Fibroblast of villous mesenchyme (primary cell): ENCODE measurements around the gene SLC48A1. TPM values are rescaled to one million over a fixed set of nuclear protein-coding genes. Genes with fewer than 3 reads are reported as not detected.

Experiments
- DNase-seq: peaks from one replicate; pipeline ENCODE4 v3.0.0-alpha.2; 2010; ENCODE audit warnings: low read depth
- H3K4me3 ChIP-seq: 2 replicates; pipeline ENCODE4 v1.5.1; 2011; ENCODE audit warnings: low read depth, mild to moderate bottlenecking, low read length
- CTCF ChIP-seq: IDR thresholded peaks from 2 replicates; pipeline ENCODE4 v1.5.1; 2012; ENCODE audit warnings: low read depth, mild to moderate bottlenecking, low read length; ENCODE audit not compliant: insufficient read depth
- total RNA-seq: library from RNA; depleted of rRNA; stranded (reverse); fragments of >200 nt; gene quantifications from 2 replicates; pipeline ENCODE4 v1.2.3, GENCODE V29; 2012

Gene SLC48A1
- total RNA-seq, 1 donor, result 19.4 TPM

GRCh38 chr12:47732504-47732903, 40.5 kb upstream of the SLC48A1 start:
- DNase-seq, result no peak
- no peak for TF ChIP-seq CTCF
- H3K4me3 ChIP-seq, result no peak overlapping the region

- H3K4me3 ChIP-seq, result no peak overlapping the region
- DNase-seq, result no peak
- no peak for TF ChIP-seq CTCF
These were observed 39.9 kb upstream of the SLC48A1 start for GRCh38 chr12:47733142-47733541.

GRCh38 chr12:47734725-47735480, 38.1 kb upstream of the SLC48A1 start:
- DNase-seq, result no peak
- H3K4me3 ChIP-seq, result no peak overlapping the region
- TF ChIP-seq CTCF, result no peak

- no peak overlapping the region for H3K4me3 ChIP-seq
- DNase-seq, result no peak
- TF ChIP-seq CTCF, result no peak
These were observed 37.4 kb upstream of the SLC48A1 start for GRCh38 chr12:47735649-47736048.

GRCh38 chr12:47736216-47736615, 36.8 kb upstream of the SLC48A1 start:
- DNase-seq, result no peak
- H3K4me3 ChIP-seq, result no peak overlapping the region
- no peak for TF ChIP-seq CTCF

GRCh38 chr12:47736877-47737676, 36.0 kb upstream of the SLC48A1 start:
- peak; percentile 79 for DNase-seq
- H3K4me3 ChIP-seq, result no peak overlapping the region

More at GRCh38 chr12:47736877-47737676, 36.0 kb upstream of the SLC48A1 start:
- TF ChIP-seq CTCF, result peak; percentile 3
